Measurements from ENCODE around the gene PRICKLE2. TPM values are rescaled to one million over a fixed set of nuclear protein-coding genes. Genes with fewer than 3 reads are reported as not detected.

The PRICKLE2 gene
- polyA plus RNA-seq, 2 of the 4 experiments (the other 2 are of a cell fraction), result 5.3 to 6.3 TPM

- FAIRE-seq (peak; percentile 86), ATAC-seq (peak; percentile 83 to 84), DNase-seq (ENCODE audit: low read depth in 1 of 2, low spot score in 1 of 2) (peak; percentile 64 to 88)
- ChIA-PET CTCF (interaction anchor here (0.7 to 4.4 kb wide), 14 partner anchors 10 to 297 kb away, joined by 3 to 13 read pairs (median 4); partner anchors contain the start of genes PRICKLE2 and PSMD6), POLR2A (interaction anchor here (0.6 to 1.6 kb wide), 3 partner anchors 19 to 157 kb away, joined by 3 to 7 read pairs (median 4); partner anchors contain the start of gene PRICKLE2)
- peak overlapping the region; percentile 83 to 92 for H3K27ac ChIP-seq
- WGBS (ENCODE audit: missing lambda C conversion rate), result 3% methylated on average over 9 of the region's 9 CpGs
- peaks cover 85% of the 10 kb centered on the region for H3K4me1 ChIP-seq
- TF ChIP-seq TFCP2L1 (CRISPR knock-in tag; IDR thresholded peaks at IDR 0.05), result no peak
- TF ChIP-seq, protein P1, sequence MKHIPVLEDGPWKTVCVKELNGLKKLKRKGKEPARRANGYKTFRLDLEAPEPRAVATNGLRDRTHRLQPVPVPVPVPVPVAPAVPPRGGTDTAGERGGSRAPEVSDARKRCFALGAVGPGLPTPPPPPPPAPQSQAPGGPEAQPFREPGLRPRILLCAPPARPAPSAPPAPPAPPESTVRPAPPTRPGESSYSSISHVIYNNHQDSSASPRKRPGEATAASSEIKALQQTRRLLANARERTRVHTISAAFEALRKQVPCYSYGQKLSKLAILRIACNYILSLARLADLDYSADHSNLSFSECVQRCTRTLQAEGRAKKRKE (CRISPR knock-in tag; IDR thresholded peaks at IDR 0.05; ENCODE audit: low read depth), result no peak
- no peak for TF ChIP-seq FOSB (CRISPR knock-in tag; IDR thresholded peaks at IDR 0.05)
- TF ChIP-seq FOSL2 (IDR thresholded peaks at IDR 0.05), result peak; percentile 52
- TF ChIP-seq FOSL2 (CRISPR knock-in tag; IDR thresholded peaks at IDR 0.05), result peak; percentile 81
- no peak for TF ChIP-seq BCL3 (IDR thresholded peaks at IDR 0.05)
- peak in 1 of 2 experiments; percentile 23; a peak in 1 of 4 replicates for TF ChIP-seq CEBPB (IDR thresholded peaks at IDR 0.05)
- peak; percentile 53 for TF ChIP-seq MAFK (IDR thresholded peaks at IDR 0.05; ENCODE audit: partially characterized antibody)
- TF ChIP-seq SMC3 (IDR thresholded peaks at IDR 0.05), result peak; percentile 12; the same call in 1 of the 3 replicates
- no peak for TF ChIP-seq RNF2 (IDR thresholded peaks at IDR 0.05; ENCODE audit: borderline replicate concordance, low read depth)
- TF ChIP-seq HOXB5 (CRISPR knock-in tag; IDR thresholded peaks at IDR 0.05), result no peak
- no peak for TF ChIP-seq CTCF (IDR thresholded peaks at IDR 0.05)
- TF ChIP-seq JUNB (IDR thresholded peaks at IDR 0.05), result peak; percentile 11; the same call in 1 of the 2 replicates
- TF ChIP-seq, protein P2, sequence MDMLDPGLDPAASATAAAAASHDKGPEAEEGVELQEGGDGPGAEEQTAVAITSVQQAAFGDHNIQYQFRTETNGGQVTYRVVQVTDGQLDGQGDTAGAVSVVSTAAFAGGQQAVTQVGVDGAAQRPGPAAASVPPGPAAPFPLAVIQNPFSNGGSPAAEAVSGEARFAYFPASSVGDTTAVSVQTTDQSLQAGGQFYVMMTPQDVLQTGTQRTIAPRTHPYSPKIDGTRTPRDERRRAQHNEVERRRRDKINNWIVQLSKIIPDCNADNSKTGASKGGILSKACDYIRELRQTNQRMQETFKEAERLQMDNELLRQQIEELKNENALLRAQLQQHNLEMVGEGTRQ (IDR thresholded peaks at IDR 0.05), result peak; percentile 48; the same call in 1 of the 2 replicates
- no peak for TF ChIP-seq HDAC2 (IDR thresholded peaks at IDR 0.05)
- TF ChIP-seq ZNF302 (CRISPR knock-in tag; IDR thresholded peaks at IDR 0.05), result no peak
- TF ChIP-seq EP300 (IDR thresholded peaks at IDR 0.05), result peak in 1 of 2 experiments; percentile 59; a peak in 2 of 5 replicates
- TF ChIP-seq CBX8 (IDR thresholded peaks at IDR 0.05), result no peak
- TF ChIP-seq NPAS2 (CRISPR knock-in tag; IDR thresholded peaks at IDR 0.05; ENCODE audit: borderline replicate concordance), result no peak
- TF ChIP-seq FOXS1 (CRISPR knock-in tag; IDR thresholded peaks at IDR 0.05), result peak; percentile 98; the same call in 1 of the 2 replicates
- TF ChIP-seq MYC (IDR thresholded peaks at IDR 0.05; ENCODE audit: borderline replicate concordance, low read length), result 0 out of 2 replicates have a peak, but pooled peaks have one; percentile 25
- TF ChIP-seq MAX (IDR thresholded peaks at IDR 0.05), result peak; percentile 57
- TF ChIP-seq, protein P3, sequence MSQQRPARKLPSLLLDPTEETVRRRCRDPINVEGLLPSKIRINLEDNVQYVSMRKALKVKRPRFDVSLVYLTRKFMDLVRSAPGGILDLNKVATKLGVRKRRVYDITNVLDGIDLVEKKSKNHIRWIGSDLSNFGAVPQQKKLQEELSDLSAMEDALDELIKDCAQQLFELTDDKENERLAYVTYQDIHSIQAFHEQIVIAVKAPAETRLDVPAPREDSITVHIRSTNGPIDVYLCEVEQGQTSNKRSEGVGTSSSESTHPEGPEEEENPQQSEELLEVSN (IDR thresholded peaks at IDR 0.05; ENCODE audit: borderline replicate concordance, low read depth), result no peak
- TF ChIP-seq NR3C1 (IDR thresholded peaks at IDR 0.05), result no peak
- no peak for TF ChIP-seq POLR2AphosphoS2 (conservative IDR thresholded peaks at IDR 0.05; ENCODE audit: low read length)
- TF ChIP-seq TP53 (CRISPR knock-in tag; IDR thresholded peaks at IDR 0.05), result no peak
- peak; percentile 65; the same call in 1 of the 2 replicates for TF ChIP-seq GATA3 (IDR thresholded peaks at IDR 0.05; ENCODE audit: borderline replicate concordance)
- peak; percentile 37 to 45; a peak in 1 of 5 replicates for TF ChIP-seq JUN (IDR thresholded peaks at IDR 0.05)
- TF ChIP-seq ZC3H11A (IDR thresholded peaks at IDR 0.05), result no peak
- H3K4me3 ChIP-seq, result peak overlapping the region; percentile 26; the same call in 2 of the 3 replicates
- H3K4me2 ChIP-seq, result peak overlapping the region; percentile 79
- no peaks in the 10 kb centered on the region for H3K9me3 ChIP-seq
Measured at GRCh38 chr3:64187065-64187959, 38.0 kb downstream of the PRICKLE2 start.
